ENCODE measurements around the gene ZNF445.
"Not testable (repeated sequence)": the region's sequence is repeated elsewhere in the genome, so short reads cannot be mapped to it uniquely, and the experiment has no call there.

ZNF445 gene

GRCh38 chr3:44477312-44478030 is at the start of gene ZNF445:
Gene ZNF445 (minus strand): TSS chr3:44477670. CDS start chr3:44455549, 22,121 bp downstream.
- FAIRE-seq, result no peak

DNA sequence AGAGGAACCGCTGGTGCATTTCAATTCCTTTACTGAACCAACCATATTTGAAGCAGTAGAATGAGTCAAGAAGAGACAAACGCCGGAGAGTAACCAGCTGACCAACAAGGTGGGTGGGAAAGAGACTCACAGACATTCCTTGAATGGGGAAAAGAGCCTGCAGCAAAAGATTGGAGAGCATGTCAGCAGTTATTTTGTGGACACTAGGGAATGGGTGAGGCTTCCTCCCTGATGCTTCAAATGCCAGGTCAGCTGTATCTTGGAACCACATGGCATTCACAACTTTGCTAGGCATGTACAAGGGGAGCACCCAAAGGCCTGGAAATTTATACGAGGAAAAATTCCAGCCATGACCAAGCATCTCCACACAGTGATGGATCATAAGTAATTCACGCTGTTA is 47.6 kb upstream of the ZNF445 start:
- FAIRE-seq, result no peak

DNA sequence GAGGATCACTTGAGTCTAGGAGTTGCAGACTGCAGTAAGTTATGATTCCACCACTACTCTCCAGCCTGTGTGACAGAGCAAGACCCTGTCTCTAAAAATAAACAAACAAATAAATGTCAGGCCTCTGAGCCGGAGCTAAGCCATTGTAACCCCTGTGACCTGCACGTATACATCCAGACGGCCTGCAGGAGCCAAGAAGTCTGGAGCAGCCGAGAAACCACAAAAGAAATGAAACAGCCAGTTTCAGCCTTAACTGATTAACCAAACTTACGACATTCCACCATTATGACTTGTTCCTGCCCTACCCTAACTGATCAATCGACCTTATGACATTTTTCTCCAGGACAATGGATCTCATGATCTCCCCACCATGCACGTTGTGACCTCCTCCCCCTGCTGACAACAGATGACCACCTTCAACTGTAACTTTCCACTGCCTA is 45.0 kb upstream of the ZNF445 start:
- no peak for FAIRE-seq

- no peak for FAIRE-seq
Measured at GRCh38 chr3:44521721-44522120, 44.3 kb upstream of the ZNF445 start.

DNA sequence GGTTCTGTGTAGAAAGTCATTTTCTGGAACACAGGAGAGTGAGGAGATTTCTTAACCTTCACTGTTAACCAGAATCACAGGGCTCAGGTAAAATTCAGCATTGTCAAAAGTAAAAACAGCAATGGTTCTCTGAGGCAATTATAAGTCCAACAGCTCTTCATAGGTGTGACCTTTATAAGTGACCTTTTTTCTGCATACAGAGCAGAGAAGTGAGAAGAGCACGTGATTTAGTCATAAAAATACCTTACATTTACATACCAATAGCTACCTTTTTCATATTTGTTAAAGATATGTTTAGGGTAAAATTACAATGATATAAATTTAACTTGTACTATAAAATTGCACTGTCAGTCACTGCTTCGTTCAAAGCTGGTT is 41.3 kb upstream of the ZNF445 start:
- FAIRE-seq, result no peak

GRCh38 chr3:44516230-44516629 is 38.8 kb upstream of the ZNF445 start:
- no peak for FAIRE-seq

GRCh38 chr3:44513513-44513912 is 36.0 kb upstream of the ZNF445 start:
- FAIRE-seq, result no peak

- no peak for FAIRE-seq
Measured at GRCh38 chr3:44511238-44511566, 33.7 kb upstream of the ZNF445 start.

- no peak for FAIRE-seq
Measured at GRCh38 chr3:44510000-44510368, 32.5 kb upstream of the ZNF445 start.

GRCh38 chr3:44509393-44509921 is 32.0 kb upstream of the ZNF445 start:
- FAIRE-seq, result no peak

DNA sequence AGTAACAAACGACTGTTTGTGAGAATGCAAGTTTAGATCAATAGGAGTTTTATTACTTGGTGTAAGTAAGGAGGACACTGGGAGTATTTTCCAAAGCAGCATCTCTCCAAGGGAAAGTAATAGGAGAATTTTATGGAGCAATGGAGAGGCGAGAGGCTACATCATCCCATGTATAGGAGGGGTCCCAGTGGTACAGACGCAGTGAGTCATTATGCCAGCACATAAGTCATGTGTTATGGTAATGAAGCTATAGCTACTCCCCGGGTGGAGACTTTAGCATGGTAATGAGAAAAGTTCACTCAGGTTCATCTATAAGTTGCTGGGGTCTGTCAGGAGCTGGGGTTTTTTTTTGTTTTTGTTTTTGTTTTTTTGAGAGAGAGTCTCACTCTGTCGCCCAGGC is 29.5 kb upstream of the ZNF445 start:
- no peak for FAIRE-seq

DNA sequence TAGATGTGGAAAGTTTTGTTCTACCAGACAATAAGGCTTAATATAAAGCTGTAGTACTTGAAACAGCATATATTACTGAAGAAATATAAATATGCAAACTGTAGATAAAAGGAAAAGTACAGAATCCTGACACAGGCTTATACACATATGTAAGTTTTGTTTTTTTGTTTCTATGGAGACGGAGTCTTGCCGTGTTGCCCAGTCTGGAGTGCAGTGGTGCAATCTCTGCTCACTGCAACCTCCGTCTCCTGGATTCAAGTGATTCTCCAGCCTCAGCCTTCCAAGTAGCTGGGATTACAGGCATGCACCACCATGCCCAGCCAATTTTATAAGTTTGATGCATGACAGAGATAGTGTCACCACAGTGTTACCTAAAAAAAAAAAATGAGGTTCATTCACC is 29.1 kb upstream of the ZNF445 start:
- FAIRE-seq, result no peak

- FAIRE-seq, result no peak
Measured at GRCh38 chr3:44504566-44504965, 27.1 kb upstream of the ZNF445 start.

GRCh38 chr3:44503178-44503577 is 25.7 kb upstream of the ZNF445 start:
- not testable (repeated sequence) for FAIRE-seq

GRCh38 chr3:44501971-44502370 is 24.5 kb upstream of the ZNF445 start:
- FAIRE-seq, result no peak

DNA sequence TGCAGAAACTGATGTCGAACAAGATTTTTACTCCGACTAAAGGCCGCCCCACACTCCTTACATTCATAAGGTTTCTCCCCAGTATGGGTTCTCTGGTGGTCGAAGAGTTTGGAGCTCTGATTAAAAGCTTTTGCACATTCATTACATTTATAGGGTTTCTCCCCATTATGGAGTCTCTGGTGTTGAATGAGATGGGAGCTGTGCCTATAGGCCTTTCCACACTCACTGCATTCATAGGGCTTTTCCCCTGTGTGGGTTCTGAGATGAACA is 22.4 kb upstream of the ZNF445 start:
- FAIRE-seq, result not testable (repeated sequence)

GRCh38 chr3:44499149-44499898 is 21.9 kb upstream of the ZNF445 start:
- FAIRE-seq, result no peak

DNA sequence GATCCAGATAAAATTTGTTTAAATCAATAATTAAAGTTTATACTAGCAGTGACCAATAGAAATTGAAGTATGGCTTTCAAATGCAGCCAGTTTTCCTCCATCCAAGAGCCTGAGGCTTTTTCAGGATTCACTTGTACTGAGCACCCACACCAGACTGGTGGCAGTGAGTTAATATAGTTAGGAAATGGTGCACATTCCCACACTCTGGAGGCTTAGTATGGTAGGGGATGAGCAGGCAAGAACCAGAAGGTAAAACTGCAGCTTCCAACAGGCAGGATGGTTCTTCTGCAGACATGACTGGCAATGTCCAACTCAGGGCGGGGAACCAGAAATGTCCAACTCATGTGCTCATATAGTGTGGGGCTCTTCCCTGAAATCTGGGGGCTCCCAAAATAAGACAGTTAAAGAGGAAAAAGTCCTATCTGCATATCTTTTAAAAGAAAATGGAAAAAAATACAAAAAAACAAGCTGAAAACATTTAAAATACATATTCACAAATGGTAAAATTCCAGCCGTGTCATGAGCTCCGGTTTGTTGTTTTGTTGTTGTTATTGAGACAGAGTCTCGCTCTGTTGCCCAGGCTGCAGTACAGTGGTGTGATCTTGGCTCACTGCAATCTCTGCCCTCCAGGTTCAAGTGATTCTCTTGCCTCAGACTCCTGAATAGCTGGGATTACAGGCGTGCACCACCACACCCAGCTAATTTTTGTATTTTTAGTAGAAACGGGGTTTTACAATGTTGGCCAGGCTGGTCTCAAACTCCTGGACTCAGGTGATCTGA is 18.4 kb upstream of the ZNF445 start:
- FAIRE-seq, result no peak

DNA sequence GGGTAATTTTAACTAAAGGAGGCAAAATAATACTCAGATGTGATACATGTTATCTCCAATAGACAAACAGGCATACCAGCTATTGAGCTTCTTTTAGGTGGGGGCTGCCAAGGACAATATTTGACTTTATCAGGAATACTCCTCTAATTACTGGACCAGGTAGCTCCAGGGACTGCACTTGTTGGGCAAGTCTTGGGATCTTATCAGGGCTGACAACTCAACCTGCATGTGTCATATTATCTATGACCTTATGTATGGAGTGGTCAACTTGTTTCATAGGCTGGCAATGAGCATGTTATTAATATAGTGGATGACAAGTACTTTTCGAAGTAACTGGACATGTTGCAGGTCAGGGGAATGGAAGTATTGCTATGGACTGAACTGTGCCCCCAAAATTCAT is 15.0 kb upstream of the ZNF445 start:
- FAIRE-seq, result no peak

- no peak for FAIRE-seq
Measured at GRCh38 chr3:44482721-44483120, 5.3 kb upstream of the ZNF445 start.

- FAIRE-seq, result no peak
Measured at GRCh38 chr3:44478606-44479094, 1.2 kb upstream of the ZNF445 start.

DNA sequence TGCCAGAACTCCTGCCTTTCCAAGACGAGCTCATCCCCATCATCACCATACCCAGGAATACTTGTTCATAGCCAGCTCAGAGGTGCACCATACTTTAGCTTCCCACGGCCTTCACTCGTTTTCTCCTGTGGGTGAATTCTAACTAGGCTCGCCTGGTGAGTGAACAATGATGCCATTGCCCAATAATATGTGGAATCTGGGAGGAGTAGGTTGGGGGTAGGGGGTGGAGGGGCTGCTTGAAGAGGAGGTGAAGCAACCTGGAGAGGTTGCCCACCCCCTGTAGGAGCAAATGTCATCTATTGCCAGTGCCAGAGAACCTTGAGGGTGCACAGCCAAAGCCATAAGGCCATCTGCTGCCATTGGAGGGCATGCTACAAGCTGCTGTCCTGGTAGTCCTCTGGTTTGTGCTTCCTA is 592 bp upstream of the ZNF445 start:
- no peak for FAIRE-seq

- FAIRE-seq, result no peak
Measured at GRCh38 chr3:44476963-44477311, 533 bp downstream of the ZNF445 start.

- no peak for FAIRE-seq
Measured at GRCh38 chr3:44476181-44476611, 1.3 kb downstream of the ZNF445 start.

Data from endometrium (tissue), 2 donors.